Measurements from ENCODE around the gene HAO2.
"Not testable (repeated sequence)": the region's sequence is repeated elsewhere in the genome, so short reads cannot be mapped to it uniquely, and the experiment has no call there.

Gene HAO2

GRCh38 chr1:119332622-119333021 is 36.0 kb upstream of the HAO2 start:
- DNase-seq (ENCODE audit: low read depth), result no peak
- no peak overlapping the region for H3K4me3 ChIP-seq (replicated peaks; ENCODE audit: low read depth, low read length)
- TF ChIP-seq CTCF (IDR thresholded peaks at IDR 0.05; ENCODE audit: low read length, missing control alignments), result no peak

DNA sequence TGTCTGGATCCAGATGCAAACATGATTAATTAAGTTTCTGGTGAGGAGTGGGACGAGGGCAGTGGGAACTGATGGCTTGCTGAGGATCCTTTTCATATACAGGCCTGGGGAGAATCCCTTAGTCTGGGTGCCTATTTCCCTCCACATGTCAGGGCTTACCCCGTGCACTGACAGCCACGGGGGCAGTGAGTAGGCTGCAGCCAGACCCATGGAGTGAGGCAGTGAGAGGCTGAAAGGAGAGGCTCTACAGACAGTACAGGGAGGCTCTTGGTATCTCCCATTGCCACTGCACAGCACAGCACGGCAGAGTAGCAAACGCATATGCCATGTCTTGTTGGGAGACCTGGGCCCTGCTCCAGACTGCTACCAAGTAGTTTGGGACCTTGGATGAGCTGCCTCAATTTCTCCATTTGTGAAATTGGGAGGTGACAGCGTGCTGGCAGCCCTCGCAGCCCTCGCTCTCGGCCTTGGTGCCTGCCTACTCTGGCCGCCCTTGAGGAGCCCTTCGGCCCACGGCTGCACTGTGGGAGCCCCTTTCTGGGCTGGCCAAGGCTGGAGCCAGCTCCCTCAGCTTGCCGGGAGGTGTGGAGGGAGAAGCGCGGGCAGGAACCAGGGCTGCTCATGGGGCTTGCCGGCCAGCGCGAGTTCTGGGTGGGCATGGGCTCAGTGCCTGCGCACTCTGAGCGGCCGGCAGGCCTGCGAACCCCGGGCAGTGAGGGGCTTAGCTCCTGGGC is 35.3 kb upstream of the HAO2 start:
- no peak for DNase-seq (ENCODE audit: low read depth)
- TF ChIP-seq CTCF (IDR thresholded peaks at IDR 0.05; ENCODE audit: low read length, missing control alignments), result no peak

DNA sequence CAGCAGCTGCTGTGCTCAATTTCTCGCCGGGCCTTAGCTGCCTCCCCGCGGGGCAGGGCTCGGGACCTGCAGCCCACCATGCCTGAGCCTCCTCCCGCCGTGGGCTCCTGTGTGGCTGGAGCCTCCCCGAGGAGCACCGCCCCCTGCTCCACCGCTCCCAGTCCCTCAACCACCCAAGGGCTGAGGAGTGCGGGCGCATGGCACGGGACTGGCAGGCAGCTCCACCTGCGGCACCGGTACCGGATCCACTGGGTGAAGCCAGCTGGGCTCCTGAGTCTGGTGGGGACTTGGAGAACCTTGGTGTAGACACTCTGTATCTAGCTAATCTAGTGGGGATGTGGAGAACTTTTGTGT is 34.7 kb upstream of the HAO2 start:
- not testable (repeated sequence) for DNase-seq (ENCODE audit: low read depth); H3K4me3 ChIP-seq (replicated peaks; ENCODE audit: low read depth, low read length)

More for the DNA sequence above, 35.3 kb upstream of the HAO2 start:
- no peak overlapping the region for H3K4me3 ChIP-seq (replicated peaks; ENCODE audit: low read depth, low read length)

DNA sequence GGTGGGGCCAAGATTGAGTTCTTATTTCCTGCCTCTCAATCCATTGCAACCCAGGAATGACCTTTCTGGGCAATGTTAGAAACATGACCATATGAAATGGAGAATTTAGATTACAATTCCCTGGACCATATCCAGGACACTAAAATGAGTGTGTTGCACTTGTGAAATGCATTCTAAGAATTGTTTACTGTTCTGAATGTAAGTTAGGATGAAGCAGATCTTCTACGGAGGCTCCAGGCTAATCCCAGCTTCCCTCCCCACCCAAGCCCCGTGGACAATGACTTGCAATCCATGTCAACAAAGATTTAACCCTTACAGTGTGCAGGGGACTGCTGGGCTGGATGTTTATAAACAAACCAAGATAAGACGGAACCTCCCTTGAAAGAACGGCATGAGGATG is 31.7 kb upstream of the HAO2 start:
- H3K4me3 ChIP-seq (replicated peaks; ENCODE audit: low read depth, low read length), result no peak overlapping the region
- no peak for TF ChIP-seq CTCF (IDR thresholded peaks at IDR 0.05; ENCODE audit: low read length, missing control alignments)
- peak; percentile 21 for DNase-seq (ENCODE audit: low read depth)

DNA sequence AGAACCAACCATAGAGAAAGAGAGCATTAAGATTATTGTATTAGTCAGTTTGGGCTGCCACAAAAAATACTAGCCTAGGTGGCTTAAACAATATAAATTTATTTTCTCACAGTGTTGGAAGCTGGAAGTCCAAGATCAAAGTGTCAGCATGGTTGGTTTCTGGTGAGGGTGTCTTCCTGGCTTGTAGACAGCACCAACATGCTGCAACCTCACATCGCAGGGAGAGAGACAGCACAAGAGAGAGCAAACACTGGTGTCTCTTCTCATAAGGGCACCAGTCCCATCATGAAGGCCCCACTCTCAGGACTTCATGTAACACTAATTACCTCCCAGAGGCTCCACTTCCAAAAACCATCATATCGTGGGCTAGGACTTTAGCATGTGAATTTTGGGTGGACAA is 30.6 kb upstream of the HAO2 start:
- H3K4me3 ChIP-seq (replicated peaks; ENCODE audit: low read depth, low read length), result no peak overlapping the region
- DNase-seq (ENCODE audit: low read depth), result no peak
- no peak for TF ChIP-seq CTCF (IDR thresholded peaks at IDR 0.05; ENCODE audit: low read length, missing control alignments)

GRCh38 chr1:119338757-119339156 is 29.8 kb upstream of the HAO2 start:
- no peak for DNase-seq (ENCODE audit: low read depth)
- TF ChIP-seq CTCF (IDR thresholded peaks at IDR 0.05; ENCODE audit: low read length, missing control alignments), result no peak

GRCh38 chr1:119340861-119341261 is 27.7 kb upstream of the HAO2 start:
- TF ChIP-seq CTCF (IDR thresholded peaks at IDR 0.05; ENCODE audit: low read length, missing control alignments), result no peak
- DNase-seq (ENCODE audit: low read depth), result no peak
- no peak overlapping the region for H3K4me3 ChIP-seq (replicated peaks; ENCODE audit: low read depth, low read length)

More at GRCh38 chr1:119338757-119339156, 29.8 kb upstream of the HAO2 start:
- H3K4me3 ChIP-seq (replicated peaks; ENCODE audit: low read depth, low read length), result no peak overlapping the region
